ENCODE measurements around the gene LRIG2.

- no peak for TF ChIP-seq POLR2A (IDR thresholded peaks at IDR 0.05; ENCODE audit: low read depth, low read length)
- no peak for TF ChIP-seq POLR2AphosphoS5 (IDR thresholded peaks at IDR 0.05; ENCODE audit: low read depth, low read length)
- TF ChIP-seq TAF1 (IDR thresholded peaks at IDR 0.05; ENCODE audit: borderline replicate concordance, low read depth, low read length), result no peak
Measured at GRCh38 chr1:113095790-113096455, 22.9 kb downstream of the LRIG2 start.
